RWPE2 (cell line): ENCODE results near the gene KDM5B.

Source experiments
- ATAC-seq: fragments of 200-7000 bp; cut with Tn5 transposase; 3 replicates; pipeline ENCODE4 v1.9.1; 2021; ENCODE audit warnings: low read depth
- DNase-seq: peaks from one replicate; pipeline ENCODE4 v3.0.0-alpha.2; 2020; ENCODE audit warnings: low spot score
- H3K27ac ChIP-seq: fragments of 450-650 bp; 2 replicates; pipeline ENCODE4 v1.5.1; 2017; ENCODE audit warnings: mild to moderate bottlenecking; ENCODE audit not compliant: poor library complexity, severe bottlenecking
- H3K27me3 ChIP-seq: fragments of 250-450 bp; sonication (Bioruptor Pico); 2 replicates; pipeline ENCODE4 v1.5.1; 2021; ENCODE audit warnings: mild to moderate bottlenecking, moderate library complexity; ENCODE audit not compliant: insufficient read depth, poor library complexity, severe bottlenecking
- H3K36me3 ChIP-seq: fragments of 250-450 bp; sonication (Bioruptor Pico); 2 replicates; pipeline ENCODE4 v1.5.1; 2020; ENCODE audit warnings: low read depth, mild to moderate bottlenecking, moderate library complexity
- H3K4me1 ChIP-seq: fragments of 250-450 bp; sonication (Bioruptor Pico); 2 replicates; pipeline ENCODE4 v1.5.1; 2021; ENCODE audit warnings: mild to moderate bottlenecking, moderate library complexity; ENCODE audit not compliant: insufficient read depth, poor library complexity, severe bottlenecking
- H3K4me3 ChIP-seq: fragments of 250-450 bp; sonication (Bioruptor Pico); 2 replicates; pipeline ENCODE4 v1.5.1; 2021; ENCODE audit warnings: mild to moderate bottlenecking, moderate library complexity; ENCODE audit not compliant: severe bottlenecking
- H3K9me3 ChIP-seq: fragments of 250-450 bp; sonication (Bioruptor Pico); 2 replicates; pipeline ENCODE4 v1.5.1; 2021; ENCODE audit warnings: mild to moderate bottlenecking, moderate library complexity; ENCODE audit not compliant: severe bottlenecking
- TF ChIP-seq, protein P1 (sequence below): fragments of 450-650 bp; IDR thresholded peaks from one replicate; pipeline ENCODE4 v1.5.1; 2017; ENCODE audit warnings: mild to moderate bottlenecking, moderate library complexity; ENCODE audit not compliant: poor library complexity, severe bottlenecking

The KDM5B gene

DNA sequence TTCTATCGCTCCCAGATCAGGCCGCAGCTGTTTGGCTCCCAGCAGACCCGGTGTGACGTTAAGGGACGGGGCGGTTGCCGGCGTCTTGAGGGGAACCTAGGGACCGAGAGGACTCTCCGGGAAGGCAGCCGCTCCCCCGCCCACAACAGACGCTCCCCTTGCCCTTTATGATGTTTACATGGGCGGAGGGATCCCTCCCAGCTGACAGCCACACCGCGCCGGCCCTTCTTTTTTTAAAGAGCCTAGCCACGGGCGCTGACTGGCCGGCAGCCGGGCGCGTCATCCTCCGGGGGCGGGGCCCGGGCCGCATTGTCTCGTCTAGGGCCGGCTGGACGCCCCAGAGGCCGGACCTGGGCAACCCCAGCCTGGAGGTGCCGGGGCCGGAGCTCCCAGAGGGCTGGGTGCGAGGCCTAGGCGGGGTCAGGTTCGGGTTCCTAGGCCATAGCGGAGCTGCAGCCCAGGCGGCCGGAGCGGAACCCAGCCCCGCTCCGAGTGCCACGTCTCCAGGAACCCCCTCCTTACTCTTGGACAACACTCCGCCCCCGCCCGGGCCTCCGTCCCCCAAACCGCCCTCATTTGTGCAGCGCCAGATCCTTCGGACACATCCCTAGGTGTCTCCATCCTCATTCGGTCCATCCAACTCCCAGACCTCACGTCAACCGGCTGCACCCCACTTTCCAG lies 2.5 kb upstream of the KDM5B start, which contains the start of gene PCAT6:
PCAT6 (plus strand) TSS at position 340 of the 681 bp plus-strand sequence.
- no peaks in the 10 kb centered on the region for H3K36me3 ChIP-seq
- no peaks in the 10 kb centered on the region for H3K9me3 ChIP-seq
- peak within 1 kb of the TSS; percentile 35 for H3K27ac ChIP-seq
- DNase-seq (peak; percentile 92), ATAC-seq (peak; percentile 78)
- H3K4me1 ChIP-seq = peaks cover 13% of the 10 kb centered on the region
- no peaks in the 10 kb centered on the region for H3K27me3 ChIP-seq
- TF ChIP-seq, protein P1, sequence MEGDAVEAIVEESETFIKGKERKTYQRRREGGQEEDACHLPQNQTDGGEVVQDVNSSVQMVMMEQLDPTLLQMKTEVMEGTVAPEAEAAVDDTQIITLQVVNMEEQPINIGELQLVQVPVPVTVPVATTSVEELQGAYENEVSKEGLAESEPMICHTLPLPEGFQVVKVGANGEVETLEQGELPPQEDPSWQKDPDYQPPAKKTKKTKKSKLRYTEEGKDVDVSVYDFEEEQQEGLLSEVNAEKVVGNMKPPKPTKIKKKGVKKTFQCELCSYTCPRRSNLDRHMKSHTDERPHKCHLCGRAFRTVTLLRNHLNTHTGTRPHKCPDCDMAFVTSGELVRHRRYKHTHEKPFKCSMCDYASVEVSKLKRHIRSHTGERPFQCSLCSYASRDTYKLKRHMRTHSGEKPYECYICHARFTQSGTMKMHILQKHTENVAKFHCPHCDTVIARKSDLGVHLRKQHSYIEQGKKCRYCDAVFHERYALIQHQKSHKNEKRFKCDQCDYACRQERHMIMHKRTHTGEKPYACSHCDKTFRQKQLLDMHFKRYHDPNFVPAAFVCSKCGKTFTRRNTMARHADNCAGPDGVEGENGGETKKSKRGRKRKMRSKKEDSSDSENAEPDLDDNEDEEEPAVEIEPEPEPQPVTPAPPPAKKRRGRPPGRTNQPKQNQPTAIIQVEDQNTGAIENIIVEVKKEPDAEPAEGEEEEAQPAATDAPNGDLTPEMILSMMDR = no peak
- peak within 1 kb of the TSS; percentile 65 for H3K4me3 ChIP-seq

- no peaks in the 10 kb centered on the region for H3K9me3 ChIP-seq
These were observed 2.0 kb upstream of the KDM5B start for GRCh38 chr1:202810193-202810614.

GRCh38 chr1:202809597-202810159 lies 1.5 kb upstream of the KDM5B start:
- Histone ChIP-seq H3K27me3 (no peaks in the 10 kb centered on the region), H3K4me1 (peaks cover 23% of the 10 kb centered on the region), H3K9me3 (no peaks in the 10 kb centered on the region), H3K4me3 (no peak overlapping the region), H3K27ac (peak overlapping the region; percentile 35), H3K36me3 (no peaks in the 10 kb centered on the region; the same call in 1 of the 2 replicates)
- TF ChIP-seq, protein P1 = no peak
- no peak for DNase-seq
- ATAC-seq = no peak

More at GRCh38 chr1:202810193-202810614, 2.0 kb upstream of the KDM5B start:
- ATAC-seq (no peak), DNase-seq (no peak)
- H3K27ac ChIP-seq = peak overlapping the region; percentile 35
- H3K4me3 ChIP-seq = peak overlapping the region; percentile 65
- no peaks in the 10 kb centered on the region; the same call in 1 of the 2 replicates for H3K36me3 ChIP-seq
- H3K4me1 ChIP-seq = peaks cover 19% of the 10 kb centered on the region
- no peaks in the 10 kb centered on the region for H3K27me3 ChIP-seq
- TF ChIP-seq, protein P1 = no peak

GRCh38 chr1:202807451-202807925 lies 733 bp downstream of the KDM5B start:
- Histone ChIP-seq H3K36me3 (no peaks in the 10 kb centered on the region; the same call in 1 of the 2 replicates), H3K4me1 (peaks cover 42% of the 10 kb centered on the region), H3K27me3 (no peaks in the 10 kb centered on the region), H3K4me3 (peak overlapping the region; percentile 72), H3K27ac (peak overlapping the region; percentile 80), H3K9me3 (no peaks in the 10 kb centered on the region)
- peak; percentile 3; the same call in 1 of the 3 replicates for ATAC-seq
- TF ChIP-seq, protein P1 = no peak
- no peak for DNase-seq
